ENCODE results near the gene PVRIG.

The PVRIG gene

DNA sequence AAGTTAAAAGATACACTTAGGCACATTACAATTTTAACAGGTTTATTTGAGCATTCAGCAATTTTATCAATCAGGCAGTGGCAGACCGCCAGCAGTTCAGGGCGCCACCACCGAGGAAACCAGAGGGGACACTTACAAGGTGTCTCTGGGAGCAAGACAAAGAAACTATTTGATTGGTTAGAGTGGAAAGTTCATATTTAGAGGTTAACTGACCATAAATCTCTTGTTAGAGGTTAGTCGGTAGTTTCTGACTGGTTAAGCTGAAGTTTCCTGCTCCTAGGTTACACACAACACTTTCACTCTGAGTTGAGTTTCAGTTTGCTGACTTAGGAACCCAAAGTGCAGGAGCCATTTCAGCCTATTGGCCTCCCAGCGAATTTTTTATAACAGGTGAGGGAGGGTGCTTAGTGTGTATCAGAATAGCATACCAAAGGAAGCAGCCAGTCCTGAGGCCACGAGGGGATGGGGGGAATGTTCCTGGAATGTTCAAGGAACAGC is 10.8 kb upstream of the PVRIG start:
- Histone ChIP-seq H3K4me3 (replicated peaks; ENCODE audit: insufficient read depth, low read length) (no peak overlapping the region), H3K27ac (replicated peaks) (no peak overlapping the region)
- TF ChIP-seq, protein P1, sequence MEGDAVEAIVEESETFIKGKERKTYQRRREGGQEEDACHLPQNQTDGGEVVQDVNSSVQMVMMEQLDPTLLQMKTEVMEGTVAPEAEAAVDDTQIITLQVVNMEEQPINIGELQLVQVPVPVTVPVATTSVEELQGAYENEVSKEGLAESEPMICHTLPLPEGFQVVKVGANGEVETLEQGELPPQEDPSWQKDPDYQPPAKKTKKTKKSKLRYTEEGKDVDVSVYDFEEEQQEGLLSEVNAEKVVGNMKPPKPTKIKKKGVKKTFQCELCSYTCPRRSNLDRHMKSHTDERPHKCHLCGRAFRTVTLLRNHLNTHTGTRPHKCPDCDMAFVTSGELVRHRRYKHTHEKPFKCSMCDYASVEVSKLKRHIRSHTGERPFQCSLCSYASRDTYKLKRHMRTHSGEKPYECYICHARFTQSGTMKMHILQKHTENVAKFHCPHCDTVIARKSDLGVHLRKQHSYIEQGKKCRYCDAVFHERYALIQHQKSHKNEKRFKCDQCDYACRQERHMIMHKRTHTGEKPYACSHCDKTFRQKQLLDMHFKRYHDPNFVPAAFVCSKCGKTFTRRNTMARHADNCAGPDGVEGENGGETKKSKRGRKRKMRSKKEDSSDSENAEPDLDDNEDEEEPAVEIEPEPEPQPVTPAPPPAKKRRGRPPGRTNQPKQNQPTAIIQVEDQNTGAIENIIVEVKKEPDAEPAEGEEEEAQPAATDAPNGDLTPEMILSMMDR (IDR thresholded peaks at IDR 0.05; ENCODE audit: insufficient read depth, low read length): no peak
- TF ChIP-seq POLR2AphosphoS5 (IDR thresholded peaks at IDR 0.05; ENCODE audit: low read depth): no peak
- TF ChIP-seq SPI1 (IDR thresholded peaks at IDR 0.05; ENCODE audit: borderline replicate concordance, low read depth): no peak
- no peak for TF ChIP-seq GABPA (IDR thresholded peaks at IDR 0.05; ENCODE audit: low read depth)
- TF ChIP-seq, protein P2, sequence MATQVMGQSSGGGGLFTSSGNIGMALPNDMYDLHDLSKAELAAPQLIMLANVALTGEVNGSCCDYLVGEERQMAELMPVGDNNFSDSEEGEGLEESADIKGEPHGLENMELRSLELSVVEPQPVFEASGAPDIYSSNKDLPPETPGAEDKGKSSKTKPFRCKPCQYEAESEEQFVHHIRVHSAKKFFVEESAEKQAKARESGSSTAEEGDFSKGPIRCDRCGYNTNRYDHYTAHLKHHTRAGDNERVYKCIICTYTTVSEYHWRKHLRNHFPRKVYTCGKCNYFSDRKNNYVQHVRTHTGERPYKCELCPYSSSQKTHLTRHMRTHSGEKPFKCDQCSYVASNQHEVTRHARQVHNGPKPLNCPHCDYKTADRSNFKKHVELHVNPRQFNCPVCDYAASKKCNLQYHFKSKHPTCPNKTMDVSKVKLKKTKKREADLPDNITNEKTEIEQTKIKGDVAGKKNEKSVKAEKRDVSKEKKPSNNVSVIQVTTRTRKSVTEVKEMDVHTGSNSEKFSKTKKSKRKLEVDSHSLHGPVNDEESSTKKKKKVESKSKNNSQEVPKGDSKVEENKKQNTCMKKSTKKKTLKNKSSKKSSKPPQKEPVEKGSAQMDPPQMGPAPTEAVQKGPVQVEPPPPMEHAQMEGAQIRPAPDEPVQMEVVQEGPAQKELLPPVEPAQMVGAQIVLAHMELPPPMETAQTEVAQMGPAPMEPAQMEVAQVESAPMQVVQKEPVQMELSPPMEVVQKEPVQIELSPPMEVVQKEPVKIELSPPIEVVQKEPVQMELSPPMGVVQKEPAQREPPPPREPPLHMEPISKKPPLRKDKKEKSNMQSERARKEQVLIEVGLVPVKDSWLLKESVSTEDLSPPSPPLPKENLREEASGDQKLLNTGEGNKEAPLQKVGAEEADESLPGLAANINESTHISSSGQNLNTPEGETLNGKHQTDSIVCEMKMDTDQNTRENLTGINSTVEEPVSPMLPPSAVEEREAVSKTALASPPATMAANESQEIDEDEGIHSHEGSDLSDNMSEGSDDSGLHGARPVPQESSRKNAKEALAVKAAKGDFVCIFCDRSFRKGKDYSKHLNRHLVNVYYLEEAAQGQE (IDR thresholded peaks at IDR 0.05; ENCODE audit: insufficient replicate concordance, low read depth): no peak

GRCh38 chr7:100209493-100209892 is 10.3 kb upstream of the PVRIG start:
- H3K4me3 ChIP-seq (replicated peaks; ENCODE audit: insufficient read depth, low read length): no peak overlapping the region
- TF ChIP-seq, protein P1 (IDR thresholded peaks at IDR 0.05; ENCODE audit: insufficient read depth, low read length): no peak
- TF ChIP-seq GABPA (IDR thresholded peaks at IDR 0.05; ENCODE audit: low read depth) (no peak), SPI1 (IDR thresholded peaks at IDR 0.05; ENCODE audit: borderline replicate concordance, low read depth) (no peak), POLR2AphosphoS5 (IDR thresholded peaks at IDR 0.05; ENCODE audit: low read depth) (no peak)
- TF ChIP-seq, protein P2 (IDR thresholded peaks at IDR 0.05; ENCODE audit: insufficient replicate concordance, low read depth): no peak
- no peak for DNase-seq (ENCODE audit: low read depth in 1 of 2, low spot score in 1 of 2)
- no peak overlapping the region for H3K27ac ChIP-seq (replicated peaks)
- no peaks in the 10 kb centered on the region for H3K27me3 ChIP-seq (ENCODE audit: insufficient read depth, poor library complexity, severe bottlenecking)

More for the DNA sequence above, 10.8 kb upstream of the PVRIG start:
- DNase-seq (ENCODE audit: low read depth in 1 of 2, low spot score in 1 of 2): no peak
- no peaks in the 10 kb centered on the region for H3K27me3 ChIP-seq (ENCODE audit: insufficient read depth, poor library complexity, severe bottlenecking)

- no peak overlapping the region for H3K4me3 ChIP-seq (replicated peaks; ENCODE audit: insufficient read depth, low read length)
- H3K27me3 ChIP-seq (ENCODE audit: insufficient read depth, poor library complexity, severe bottlenecking): no peaks in the 10 kb centered on the region
- TF ChIP-seq, protein P2 (IDR thresholded peaks at IDR 0.05; ENCODE audit: insufficient replicate concordance, low read depth): no peak
- TF ChIP-seq GABPA (IDR thresholded peaks at IDR 0.05; ENCODE audit: low read depth) (no peak), POLR2AphosphoS5 (IDR thresholded peaks at IDR 0.05; ENCODE audit: low read depth) (no peak), SPI1 (IDR thresholded peaks at IDR 0.05; ENCODE audit: borderline replicate concordance, low read depth) (no peak)
- TF ChIP-seq, protein P1 (IDR thresholded peaks at IDR 0.05; ENCODE audit: insufficient read depth, low read length): no peak
- DNase-seq (ENCODE audit: low read depth in 1 of 2, low spot score in 1 of 2): no peak
- no peak overlapping the region for H3K27ac ChIP-seq (replicated peaks)
These were observed 8.9 kb upstream of the PVRIG start for GRCh38 chr7:100210805-100211204.

All from HL-60 (cell line).